GM19397 (cell line): Measurements from ENCODE around the gene HLTF.
"Not testable (repeated sequence)": the region's sequence is repeated elsewhere in the genome, so short reads cannot be mapped to it uniquely, and the experiment has no call there.

Experiments used
- ATAC-seq: cut with Tn5 transposase; IDR thresholded peaks from one replicate; pipeline ENCODE4 v1.9.1; 2021; ENCODE audit warnings: mild to moderate bottlenecking, moderate library complexity; ENCODE audit not compliant: unreplicated experiment

Gene HLTF

DNA sequence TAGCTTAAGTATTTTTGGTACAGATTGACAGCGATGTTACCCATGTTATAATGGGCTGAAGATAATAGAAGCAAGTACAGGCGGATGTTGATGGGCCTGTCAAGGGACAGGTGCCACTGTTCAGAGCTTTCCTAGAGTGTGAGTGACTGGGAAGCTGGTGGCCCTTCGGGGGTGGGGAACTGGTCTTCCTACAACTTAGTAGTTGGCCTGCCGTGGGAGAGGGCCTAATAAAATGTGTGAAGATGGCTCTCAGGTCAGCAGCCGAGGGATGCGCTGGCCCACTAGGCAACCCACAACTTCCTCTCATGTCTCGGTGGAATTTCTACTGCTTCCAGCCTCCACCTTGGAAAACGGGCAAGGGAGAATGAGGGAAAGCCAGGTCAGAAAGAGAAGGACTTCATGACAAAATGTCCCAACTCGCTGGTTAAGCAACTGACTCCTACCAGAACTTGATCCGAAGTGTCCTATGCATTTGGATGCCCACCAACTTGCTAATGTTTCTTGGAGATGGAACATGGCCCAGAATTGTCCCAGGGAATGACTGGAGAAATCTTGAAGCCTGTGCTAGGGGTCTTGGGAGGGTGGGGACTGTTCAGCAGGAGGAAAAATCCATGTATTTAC lies 93.6 kb downstream of the HLTF start:
- ATAC-seq = no peak

DNA sequence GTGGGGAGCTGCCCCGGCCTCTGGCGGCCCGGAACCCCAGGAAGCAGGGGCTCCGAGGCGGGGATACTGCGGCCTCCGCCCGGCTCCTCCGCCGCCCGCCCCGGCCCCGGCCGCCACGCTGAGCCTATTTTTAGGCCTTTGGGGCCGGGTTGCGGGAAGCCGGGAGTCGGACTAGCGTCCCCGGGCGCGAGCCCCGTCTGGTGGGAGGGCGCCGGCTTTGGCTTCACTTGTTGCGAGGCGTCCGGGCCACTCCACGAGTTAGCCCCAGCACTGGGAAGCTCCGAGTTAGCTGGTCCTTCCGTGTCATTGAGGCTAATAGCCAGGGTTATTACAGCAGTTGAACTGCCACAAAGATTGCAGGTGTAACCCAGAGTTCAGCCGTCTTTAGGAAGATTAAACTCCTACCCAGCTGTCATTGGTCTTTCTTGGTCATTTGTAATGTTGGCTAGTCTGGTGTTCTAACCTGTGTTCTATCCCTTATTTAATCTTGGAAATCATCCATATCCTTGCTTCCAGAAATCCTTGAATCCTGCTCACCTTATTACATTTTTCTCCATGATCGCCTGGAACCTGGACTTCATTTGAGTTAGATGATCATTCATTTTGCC lies 94.2 kb downstream of the HLTF start:
- peak; percentile 30 for ATAC-seq

DNA sequence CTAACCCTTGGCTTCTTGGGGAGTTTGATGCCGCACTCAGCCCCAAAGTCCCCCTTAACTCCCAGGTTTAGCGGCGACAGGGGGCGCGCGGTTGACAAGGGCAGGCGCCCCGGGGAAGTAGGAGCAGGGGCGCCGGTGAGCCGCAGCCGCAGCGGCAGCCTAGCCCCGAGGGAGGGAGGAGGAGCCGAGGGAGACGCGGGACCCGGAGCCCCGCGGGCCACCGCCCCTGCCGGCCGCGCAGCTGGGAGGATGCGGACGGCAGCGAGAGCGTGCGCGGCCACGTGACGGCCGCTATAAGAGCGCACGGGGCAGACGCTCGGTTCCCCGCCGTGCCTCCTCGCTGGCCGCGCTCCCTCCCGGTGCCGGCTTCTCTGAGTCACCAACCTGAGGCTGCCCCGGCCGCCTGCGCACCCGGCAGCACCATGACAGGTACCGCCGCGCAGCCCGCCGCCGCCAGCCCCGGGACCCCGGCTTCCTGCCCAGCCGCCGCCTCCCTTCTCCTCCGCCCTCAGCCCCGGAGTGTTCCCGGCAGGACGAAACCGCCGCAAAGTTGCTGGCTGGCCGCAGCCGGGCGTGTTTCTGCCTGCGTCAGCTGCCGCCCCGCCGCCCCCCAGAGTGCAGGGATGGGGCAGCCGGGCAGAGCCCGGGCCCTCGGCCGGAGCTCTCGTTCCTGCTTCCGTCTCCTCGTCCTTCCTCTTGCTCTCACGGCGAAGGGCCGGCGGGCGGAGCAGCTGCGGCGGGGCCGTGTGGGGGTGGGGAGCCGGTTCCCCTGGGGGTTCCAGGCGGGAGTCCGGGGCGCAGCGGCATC lies 94.9 kb downstream of the HLTF start, which contains the start of gene GYG1:
Gene GYG1 (plus strand): TSS at position 322 of the 808 bp plus-strand sequence. CDS start 101 bp downstream, at position 423.
- ATAC-seq = peak; percentile 90

DNA sequence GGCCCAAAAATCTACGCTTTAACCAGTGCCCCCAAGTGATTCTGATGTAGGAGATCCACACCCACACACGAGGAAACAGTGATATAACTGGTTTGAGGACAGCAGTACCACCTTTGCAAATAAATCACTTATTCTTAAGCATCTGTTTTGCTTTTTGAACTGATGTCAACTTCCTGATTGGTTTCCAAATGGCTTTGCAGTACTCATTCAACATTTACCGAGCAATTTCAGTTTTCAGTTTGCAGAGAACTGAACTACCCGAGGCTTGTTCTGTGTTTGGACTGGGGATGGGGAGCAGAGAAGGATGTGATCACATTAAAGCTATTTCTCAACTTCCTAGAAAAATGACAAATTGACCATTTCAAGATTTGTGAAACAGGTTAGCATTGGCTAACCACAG lies 96.1 kb downstream of the HLTF start:
- ATAC-seq = no peak

DNA sequence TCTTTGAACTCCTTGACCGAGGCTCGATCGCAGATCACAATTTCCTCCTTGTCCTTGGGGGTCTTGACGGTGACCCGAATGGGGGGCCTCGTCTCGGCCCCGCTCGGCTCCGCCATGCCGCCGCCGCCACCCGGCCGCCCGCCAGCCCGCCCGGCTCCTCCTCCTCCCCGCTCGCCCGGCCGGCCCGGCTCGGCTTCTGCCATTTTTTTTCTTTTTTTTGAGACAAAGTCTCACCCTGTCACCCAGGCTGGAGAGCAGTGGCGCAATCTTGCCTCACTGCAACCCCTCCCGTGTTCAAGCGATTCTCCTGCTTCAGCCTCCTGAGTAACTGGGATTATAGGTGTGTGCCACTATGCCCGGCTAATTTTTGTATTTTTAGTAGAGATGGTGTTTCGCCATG lies 98.8 kb downstream of the HLTF start:
- not testable (repeated sequence) for ATAC-seq

DNA sequence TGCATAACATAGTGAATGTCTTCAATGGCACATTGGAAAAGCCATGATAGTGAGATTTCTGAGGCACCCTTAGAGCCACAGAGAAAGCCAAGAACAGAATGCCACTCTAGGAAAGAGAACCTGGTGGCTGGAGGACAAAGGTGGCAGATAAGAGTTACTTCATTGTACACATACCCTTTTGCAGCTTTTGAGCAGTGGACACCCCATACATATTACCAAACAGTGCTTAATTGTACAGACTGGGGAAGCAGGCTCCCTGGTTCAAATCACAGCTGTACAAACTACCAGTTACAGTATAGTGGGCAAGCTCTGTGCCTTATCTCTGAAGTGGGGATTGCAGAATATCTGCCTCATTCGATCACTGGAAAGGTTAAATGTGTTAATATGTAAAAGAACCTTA lies 105.1 kb downstream of the HLTF start:
- no peak for ATAC-seq
